ENCODE measurements around the gene TBC1D16.
A peak's percentile ranks its signal among the peaks of the same experiment; 100 is the strongest.

Gene TBC1D16

DNA sequence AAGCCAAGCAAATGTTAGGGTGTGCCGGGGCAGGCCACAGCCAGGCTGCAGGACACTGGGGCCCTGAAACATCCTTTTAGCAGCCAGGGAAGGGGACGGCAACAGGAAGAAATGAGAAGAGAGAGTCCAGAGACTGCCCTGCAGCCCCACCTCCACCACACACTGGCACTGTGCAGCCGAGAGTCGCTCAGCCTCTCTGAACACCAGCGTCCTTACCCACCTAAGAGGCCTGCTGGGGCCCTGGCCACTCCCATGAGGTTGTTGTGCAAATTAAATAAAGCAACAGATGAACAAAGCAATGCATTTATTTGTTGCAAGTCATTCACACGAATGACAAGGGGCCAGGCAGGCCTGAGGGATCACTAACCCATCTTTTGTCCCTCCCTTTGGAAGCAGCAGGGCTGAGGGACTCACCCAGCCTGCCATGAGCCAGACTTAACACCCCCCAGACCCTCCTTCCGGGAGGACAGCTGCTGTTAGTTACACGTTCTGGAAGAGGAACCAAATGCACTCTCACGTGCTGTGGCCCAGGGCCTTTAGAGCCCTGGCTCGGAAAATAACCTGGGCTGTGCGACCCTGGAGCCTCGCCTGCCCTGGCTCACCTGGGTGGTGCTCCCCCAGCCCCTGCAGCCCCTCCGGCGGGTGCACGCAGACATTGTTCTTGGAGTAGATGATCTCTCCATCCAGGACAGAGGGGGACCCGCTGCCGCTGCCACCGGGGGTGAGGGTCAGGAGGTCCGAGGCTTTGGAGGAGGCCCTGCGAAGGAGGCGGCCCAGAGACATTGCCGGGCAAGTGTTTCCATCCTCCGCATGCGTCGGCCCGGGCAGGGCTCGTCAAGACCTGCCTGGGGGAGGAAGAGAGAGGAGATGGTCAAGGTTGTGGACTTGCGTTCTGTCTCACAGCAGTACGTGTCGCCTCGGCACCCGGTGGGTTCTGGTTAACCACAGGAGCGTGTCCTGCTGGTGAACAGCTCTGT, 22.6 kb downstream of the TBC1D16 start:
- DNase-seq (ENCODE audit: low read depth): no peak
- TF ChIP-seq CTCF (conservative IDR thresholded peaks at IDR 0.05; ENCODE audit: low read depth, low read length): no peak

DNA sequence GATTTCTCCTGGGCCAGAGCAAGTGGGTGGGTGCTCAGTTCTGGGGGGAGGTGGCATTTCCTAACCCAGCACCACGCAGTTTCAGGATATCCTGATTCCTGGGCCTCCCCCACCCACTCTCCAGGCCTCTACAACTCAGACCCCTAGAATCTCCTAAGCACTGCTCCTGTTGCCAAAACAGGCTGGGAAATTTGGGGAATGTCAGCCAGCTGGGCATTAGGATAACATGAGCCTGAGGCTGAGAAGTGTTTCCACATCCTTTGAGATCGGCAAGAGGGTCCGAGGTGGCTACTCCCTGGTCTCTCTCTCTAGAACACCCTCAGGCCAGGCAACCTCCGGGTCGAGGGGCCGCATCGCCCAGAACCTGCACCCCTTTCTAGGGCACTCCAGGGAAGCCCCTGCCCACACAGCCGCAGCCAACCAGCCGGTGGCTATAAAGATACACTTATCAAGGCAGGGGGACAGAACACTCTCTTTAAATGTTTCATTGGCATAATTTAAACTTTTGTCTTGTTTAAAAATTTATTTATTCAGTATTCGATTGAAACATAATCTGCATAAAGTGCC, 23.6 kb downstream of the TBC1D16 start:
- TF ChIP-seq CTCF (conservative IDR thresholded peaks at IDR 0.05; ENCODE audit: low read depth, low read length): no peak
- no peak for DNase-seq (ENCODE audit: low read depth)
- no peak overlapping the region for H3K4me3 ChIP-seq (ENCODE audit: low read depth, low read length)

More for the DNA sequence above, 22.6 kb downstream of the TBC1D16 start:
- H3K4me3 ChIP-seq (ENCODE audit: low read depth, low read length): no peak overlapping the region

DNA sequence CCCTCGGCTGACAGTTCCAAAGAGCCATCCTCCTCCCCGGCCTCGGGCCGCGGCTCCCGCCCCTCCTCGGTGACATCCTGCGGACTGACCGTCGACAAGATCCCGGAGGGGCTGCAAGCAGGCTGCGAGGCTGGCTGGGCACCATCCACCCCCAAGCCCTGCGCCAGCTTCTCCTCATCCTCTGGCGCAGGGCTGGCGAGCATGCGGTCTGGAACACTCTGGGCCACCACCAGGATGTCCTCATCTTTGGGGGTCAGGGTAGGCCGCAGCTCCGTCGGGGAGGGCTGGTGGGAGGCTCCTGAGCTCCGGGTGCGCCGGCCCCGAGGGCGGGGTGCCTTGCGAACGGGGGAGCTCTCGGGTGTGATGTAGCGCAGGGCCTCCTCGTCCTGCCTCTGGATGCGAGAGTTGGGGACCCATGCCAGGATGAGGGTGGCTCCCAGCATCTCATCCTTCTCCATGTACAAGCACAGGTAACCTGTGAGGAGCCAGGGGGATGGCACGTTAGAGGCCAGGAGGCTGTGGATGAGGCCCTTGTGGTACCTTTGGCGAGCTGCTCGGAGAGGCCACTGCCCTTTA, 25.3 kb downstream of the TBC1D16 start:
- H3K4me3 ChIP-seq (ENCODE audit: low read depth, low read length): no peak overlapping the region
- no peak for DNase-seq (ENCODE audit: low read depth)
- TF ChIP-seq CTCF (conservative IDR thresholded peaks at IDR 0.05; ENCODE audit: low read depth, low read length): no peak

- no peak for DNase-seq (ENCODE audit: low read depth)
- H3K4me3 ChIP-seq (ENCODE audit: low read depth, low read length): no peak overlapping the region
- TF ChIP-seq CTCF (conservative IDR thresholded peaks at IDR 0.05; ENCODE audit: low read depth, low read length): no peak
These were observed 26.0 kb downstream of the TBC1D16 start for GRCh38 chr17:80009391-80010282.

DNA sequence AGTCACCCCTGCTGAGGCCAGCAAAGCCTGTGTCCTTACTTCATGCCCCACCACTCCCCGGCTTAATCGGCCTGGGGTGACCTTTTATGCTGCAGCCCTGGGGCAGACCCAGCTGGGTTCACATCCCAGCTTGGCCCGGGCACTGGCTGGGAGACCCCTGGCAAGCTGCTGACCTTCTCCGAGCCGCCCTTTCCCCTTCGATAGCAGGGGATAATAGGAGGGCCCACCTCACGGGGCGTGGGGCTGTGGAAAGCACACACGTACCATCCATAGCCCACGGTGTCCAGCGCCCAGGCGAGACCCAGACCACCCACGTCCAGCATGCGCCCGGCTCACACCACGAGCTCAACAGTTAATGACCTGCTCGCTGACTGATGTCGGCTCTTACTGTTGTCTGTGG, 26.8 kb downstream of the TBC1D16 start:
- H3K4me3 ChIP-seq (ENCODE audit: low read depth, low read length): no peak overlapping the region
- TF ChIP-seq CTCF (conservative IDR thresholded peaks at IDR 0.05; ENCODE audit: low read depth, low read length): no peak
- no peak for DNase-seq (ENCODE audit: low read depth)

DNA sequence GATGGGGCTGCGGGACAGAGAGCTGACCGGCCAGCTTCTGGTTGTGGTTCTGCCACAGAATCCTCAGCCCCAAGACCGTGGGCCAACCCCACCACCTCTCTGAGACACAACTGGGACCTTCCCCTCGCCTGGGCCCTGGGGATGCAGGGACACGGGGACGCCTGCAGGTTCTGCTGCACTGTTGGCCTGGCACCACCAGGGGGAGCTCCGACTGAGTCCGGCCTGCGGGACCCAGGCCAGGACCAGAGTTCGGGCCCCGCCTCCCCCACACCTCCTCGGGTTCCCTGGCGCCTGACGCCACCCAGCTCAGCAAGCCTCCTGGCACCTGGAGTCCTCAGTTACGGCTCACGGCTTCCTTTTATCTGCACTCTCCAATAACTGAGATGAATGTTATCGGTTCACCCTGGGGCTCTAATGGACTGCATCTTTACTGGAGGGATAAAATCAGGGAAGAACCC, 27.3 kb downstream of the TBC1D16 start:
- peak; percentile 67 for DNase-seq (ENCODE audit: low read depth)
- no peak overlapping the region for H3K4me3 ChIP-seq (ENCODE audit: low read depth, low read length)
- peak; percentile 93 for TF ChIP-seq CTCF (conservative IDR thresholded peaks at IDR 0.05; ENCODE audit: low read depth, low read length)
